ENCODE measurements around the gene PSKH1. TPM values are rescaled to one million over a fixed set of nuclear protein-coding genes. Genes with fewer than 3 reads are reported as not detected.

The PSKH1 gene
- polyA plus RNA-seq, 1 donor (not counting 4 experiments of a cell fraction or from before 2014, with no cell fraction given), result 10.7 TPM

DNA sequence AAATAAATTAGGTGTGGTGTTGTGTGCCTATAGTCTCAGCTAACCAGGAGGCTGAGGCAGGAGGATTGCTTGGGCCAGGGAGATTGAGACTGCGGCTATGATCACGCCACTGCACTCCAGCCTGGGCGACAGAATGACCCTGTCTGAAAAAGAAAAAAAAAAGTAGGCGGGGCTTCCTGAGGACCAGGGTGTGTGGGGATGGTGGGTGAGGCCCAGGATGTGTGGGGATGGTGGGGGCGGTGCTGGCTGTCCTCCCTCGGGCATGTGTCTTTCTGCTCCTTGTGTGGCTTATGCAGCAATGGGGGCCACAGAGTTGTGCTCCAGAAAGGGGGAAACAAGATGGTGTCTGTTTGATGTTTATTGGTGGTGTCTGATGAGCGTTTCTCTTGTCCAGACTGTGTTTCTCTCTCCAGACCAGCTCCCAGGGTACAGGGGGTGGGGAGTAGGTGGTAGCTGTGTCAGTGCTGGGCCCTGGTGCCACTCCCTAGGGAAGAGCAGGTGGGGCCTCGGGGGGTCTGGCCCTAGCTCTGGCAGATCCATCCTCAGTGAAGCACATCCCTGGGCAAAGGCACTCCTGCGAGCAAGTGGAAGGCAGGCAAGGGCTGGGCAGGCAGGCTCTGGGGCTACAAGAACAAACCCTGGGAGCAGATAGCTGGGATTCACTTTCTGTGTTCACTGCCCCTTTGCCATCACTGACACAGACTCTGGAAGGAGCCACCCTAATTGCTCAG is 48.6 kb downstream of the PSKH1 start:
- peaks cover 7% of the 10 kb centered on the region for H3K4me1 ChIP-seq (ENCODE audit: control insufficient read depth, extremely low read depth, insufficient read depth, low read length)
- no peak overlapping the region for H2AFZ ChIP-seq (ENCODE audit: control insufficient read depth, low read length)
- H3K27ac ChIP-seq (ENCODE audit: control insufficient read depth, insufficient read depth, low read length), result no peak overlapping the region
- no peaks in the 10 kb centered on the region for H3K27me3 ChIP-seq (ENCODE audit: control insufficient read depth, extremely low read depth, insufficient read depth, low read length)
- FAIRE-seq (no peak), DNase-seq (ENCODE audit: low read depth, low spot score) (no peak)
- H3K79me2 ChIP-seq (ENCODE audit: control insufficient read depth, insufficient read depth, low read length), result peaks cover 5% of the 10 kb centered on the region
- H3K9ac ChIP-seq (ENCODE audit: control insufficient read depth, extremely low read depth, insufficient read depth, low read length), result no peak overlapping the region
- H3K4me3 ChIP-seq (ENCODE audit: control insufficient read depth in 2 of 3, extremely low read depth in 1 of 3, insufficient read depth in 2 of 3, low read depth in 1 of 3, low read length in 3 of 3), result no peak overlapping the region
- TF ChIP-seq, protein P1, sequence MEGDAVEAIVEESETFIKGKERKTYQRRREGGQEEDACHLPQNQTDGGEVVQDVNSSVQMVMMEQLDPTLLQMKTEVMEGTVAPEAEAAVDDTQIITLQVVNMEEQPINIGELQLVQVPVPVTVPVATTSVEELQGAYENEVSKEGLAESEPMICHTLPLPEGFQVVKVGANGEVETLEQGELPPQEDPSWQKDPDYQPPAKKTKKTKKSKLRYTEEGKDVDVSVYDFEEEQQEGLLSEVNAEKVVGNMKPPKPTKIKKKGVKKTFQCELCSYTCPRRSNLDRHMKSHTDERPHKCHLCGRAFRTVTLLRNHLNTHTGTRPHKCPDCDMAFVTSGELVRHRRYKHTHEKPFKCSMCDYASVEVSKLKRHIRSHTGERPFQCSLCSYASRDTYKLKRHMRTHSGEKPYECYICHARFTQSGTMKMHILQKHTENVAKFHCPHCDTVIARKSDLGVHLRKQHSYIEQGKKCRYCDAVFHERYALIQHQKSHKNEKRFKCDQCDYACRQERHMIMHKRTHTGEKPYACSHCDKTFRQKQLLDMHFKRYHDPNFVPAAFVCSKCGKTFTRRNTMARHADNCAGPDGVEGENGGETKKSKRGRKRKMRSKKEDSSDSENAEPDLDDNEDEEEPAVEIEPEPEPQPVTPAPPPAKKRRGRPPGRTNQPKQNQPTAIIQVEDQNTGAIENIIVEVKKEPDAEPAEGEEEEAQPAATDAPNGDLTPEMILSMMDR (optimal IDR thresholded peaks at IDR 0.05 in 1 of 3, IDR thresholded peaks at IDR 0.05 in 1 of 3, conservative IDR thresholded peaks at IDR 0.05 in 1 of 3; ENCODE audit: extremely low read depth in 1 of 3, insufficient read depth in 2 of 3, low read length in 3 of 3), result no peak
- TF ChIP-seq EZH2 (IDR thresholded peaks at IDR 0.05; ENCODE audit: low read length), result no peak
- peaks cover 3% of the 10 kb centered on the region for H3K9me1 ChIP-seq (ENCODE audit: control insufficient read depth, extremely low read depth, insufficient read depth, low read length)
- no peaks in the 10 kb centered on the region for H3K9me3 ChIP-seq (ENCODE audit: control insufficient read depth, low read depth, low read length)
- peaks cover 3% of the 10 kb centered on the region for H4K20me1 ChIP-seq (ENCODE audit: control insufficient read depth, extremely low read depth, insufficient read depth, low read length)
- dilution Hi-C loops (cut with MboI; ENCODE audit: extremely low pct_ligation_motif_present, low sequenced_read_pairs), result no loop called here
- peaks cover 44 to 48% of the 10 kb centered on the region in 2 experiments for H3K36me3 ChIP-seq (ENCODE audit: control insufficient read depth in 2 of 2, extremely low read depth in 1 of 2, insufficient read depth in 2 of 2, low read length in 2 of 2)
- H3K4me2 ChIP-seq (ENCODE audit: control insufficient read depth, extremely low read depth, insufficient read depth, low read depth, low read length), result no peak overlapping the region

DNA sequence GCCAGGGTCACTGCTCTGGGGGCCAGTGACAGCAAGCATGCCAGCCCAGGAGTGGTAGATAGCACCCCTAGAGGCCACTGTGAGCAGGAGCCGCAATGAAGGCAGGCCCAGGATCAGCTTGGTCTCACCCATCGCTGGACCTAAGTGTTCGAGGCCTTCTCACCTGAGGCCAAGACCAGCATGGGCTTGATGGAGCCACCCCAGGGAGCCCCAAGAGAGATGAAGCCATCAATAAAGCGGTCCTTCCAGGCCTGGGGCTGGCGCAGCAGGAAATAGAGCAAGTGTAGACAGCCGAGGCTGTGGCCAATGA is 49.1 kb downstream of the PSKH1 start:
- no peak overlapping the region for H3K9ac ChIP-seq (ENCODE audit: control insufficient read depth, extremely low read depth, insufficient read depth, low read length)
- H3K9me1 ChIP-seq (ENCODE audit: control insufficient read depth, extremely low read depth, insufficient read depth, low read length), result peaks cover 3% of the 10 kb centered on the region
- H3K4me2 ChIP-seq (ENCODE audit: control insufficient read depth, extremely low read depth, insufficient read depth, low read depth, low read length), result no peak overlapping the region
- DNase-seq (ENCODE audit: low read depth, low spot score) (no peak), FAIRE-seq (no peak)
- H3K9me3 ChIP-seq (ENCODE audit: control insufficient read depth, low read depth, low read length), result no peaks in the 10 kb centered on the region
- peaks cover 3% of the 10 kb centered on the region for H4K20me1 ChIP-seq (ENCODE audit: control insufficient read depth, extremely low read depth, insufficient read depth, low read length)
- no peak overlapping the region for H3K27ac ChIP-seq (ENCODE audit: control insufficient read depth, insufficient read depth, low read length)
- peaks cover 49 to 53% of the 10 kb centered on the region in 2 experiments for H3K36me3 ChIP-seq (ENCODE audit: control insufficient read depth in 2 of 2, extremely low read depth in 1 of 2, insufficient read depth in 2 of 2, low read length in 2 of 2)
- H3K4me1 ChIP-seq (ENCODE audit: control insufficient read depth, extremely low read depth, insufficient read depth, low read length), result peaks cover 3% of the 10 kb centered on the region
- no peak overlapping the region for H2AFZ ChIP-seq (ENCODE audit: control insufficient read depth, low read length)
- no peak for TF ChIP-seq EZH2 (IDR thresholded peaks at IDR 0.05; ENCODE audit: low read length)
- TF ChIP-seq, protein P1 (optimal IDR thresholded peaks at IDR 0.05 in 1 of 3, IDR thresholded peaks at IDR 0.05 in 1 of 3, conservative IDR thresholded peaks at IDR 0.05 in 1 of 3; ENCODE audit: extremely low read depth in 1 of 3, insufficient read depth in 2 of 3, low read length in 3 of 3), result peak; percentile 76 to 82 (median 81)
- H3K27me3 ChIP-seq (ENCODE audit: control insufficient read depth, extremely low read depth, insufficient read depth, low read length), result no peaks in the 10 kb centered on the region
- peaks cover 5% of the 10 kb centered on the region for H3K79me2 ChIP-seq (ENCODE audit: control insufficient read depth, insufficient read depth, low read length)
- no peak overlapping the region for H3K4me3 ChIP-seq (ENCODE audit: control insufficient read depth in 2 of 3, extremely low read depth in 1 of 3, insufficient read depth in 2 of 3, low read depth in 1 of 3, low read length in 3 of 3)
- dilution Hi-C loops (cut with MboI; ENCODE audit: extremely low pct_ligation_motif_present, low sequenced_read_pairs), result no loop called here

Measured in keratinocyte (primary cell).